ENCODE results near the gene MAPK7.

DNA sequence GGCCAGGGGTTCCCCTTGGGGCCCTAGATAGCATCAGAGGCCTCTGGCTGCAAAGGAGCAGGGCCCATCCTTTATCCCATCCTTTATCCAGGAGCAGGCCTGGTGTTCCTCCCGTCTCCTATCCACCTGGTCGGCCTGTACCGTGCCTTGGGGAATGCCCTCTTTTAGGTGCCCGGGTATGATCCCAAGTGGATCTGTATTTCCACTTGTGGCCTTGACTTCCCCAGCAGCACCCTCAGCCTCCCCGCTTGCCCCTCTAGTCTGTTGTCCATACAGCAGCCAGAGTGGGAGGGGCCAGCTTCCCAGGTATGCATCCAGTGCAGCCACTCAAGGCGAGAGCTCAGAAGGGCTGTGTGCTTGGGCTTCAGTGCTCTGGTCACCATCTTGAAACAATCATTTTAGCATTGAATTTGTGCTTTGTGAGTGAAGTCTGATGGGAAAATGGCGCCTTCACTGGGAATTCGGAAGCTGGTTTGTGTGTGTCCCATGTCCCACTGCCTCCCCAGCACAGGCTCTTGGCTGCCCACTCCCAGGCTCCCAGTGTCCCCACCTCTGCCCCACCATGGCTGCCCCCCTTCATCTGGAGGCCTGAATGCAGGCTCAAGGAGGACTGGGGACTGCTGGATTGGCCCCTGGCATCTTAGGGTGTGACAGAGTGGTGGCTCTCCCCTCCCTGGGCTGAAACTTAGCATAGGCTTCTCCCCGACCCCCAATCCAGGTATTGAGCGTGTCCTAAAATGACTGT, 29.5 kb downstream of the MAPK7 start:
- TF ChIP-seq, protein P1, sequence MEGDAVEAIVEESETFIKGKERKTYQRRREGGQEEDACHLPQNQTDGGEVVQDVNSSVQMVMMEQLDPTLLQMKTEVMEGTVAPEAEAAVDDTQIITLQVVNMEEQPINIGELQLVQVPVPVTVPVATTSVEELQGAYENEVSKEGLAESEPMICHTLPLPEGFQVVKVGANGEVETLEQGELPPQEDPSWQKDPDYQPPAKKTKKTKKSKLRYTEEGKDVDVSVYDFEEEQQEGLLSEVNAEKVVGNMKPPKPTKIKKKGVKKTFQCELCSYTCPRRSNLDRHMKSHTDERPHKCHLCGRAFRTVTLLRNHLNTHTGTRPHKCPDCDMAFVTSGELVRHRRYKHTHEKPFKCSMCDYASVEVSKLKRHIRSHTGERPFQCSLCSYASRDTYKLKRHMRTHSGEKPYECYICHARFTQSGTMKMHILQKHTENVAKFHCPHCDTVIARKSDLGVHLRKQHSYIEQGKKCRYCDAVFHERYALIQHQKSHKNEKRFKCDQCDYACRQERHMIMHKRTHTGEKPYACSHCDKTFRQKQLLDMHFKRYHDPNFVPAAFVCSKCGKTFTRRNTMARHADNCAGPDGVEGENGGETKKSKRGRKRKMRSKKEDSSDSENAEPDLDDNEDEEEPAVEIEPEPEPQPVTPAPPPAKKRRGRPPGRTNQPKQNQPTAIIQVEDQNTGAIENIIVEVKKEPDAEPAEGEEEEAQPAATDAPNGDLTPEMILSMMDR (IDR thresholded peaks at IDR 0.05), result no peak
- no peak for TF ChIP-seq POLR2A (IDR thresholded peaks at IDR 0.05)
